ENCODE data around the gene AHCYL2. TPM values are rescaled to one million over a fixed set of nuclear protein-coding genes. Genes with fewer than 3 reads are reported as not detected.
"Not testable (repeated sequence)": the region's sequence is repeated elsewhere in the genome, so short reads cannot be mapped to it uniquely, and the experiment has no call there.

AHCYL2 gene
- total and polyA plus RNA-seq, 7 experiments from 2014 or later, result 8.6 to 22.2 (median 20.1) TPM

DNA sequence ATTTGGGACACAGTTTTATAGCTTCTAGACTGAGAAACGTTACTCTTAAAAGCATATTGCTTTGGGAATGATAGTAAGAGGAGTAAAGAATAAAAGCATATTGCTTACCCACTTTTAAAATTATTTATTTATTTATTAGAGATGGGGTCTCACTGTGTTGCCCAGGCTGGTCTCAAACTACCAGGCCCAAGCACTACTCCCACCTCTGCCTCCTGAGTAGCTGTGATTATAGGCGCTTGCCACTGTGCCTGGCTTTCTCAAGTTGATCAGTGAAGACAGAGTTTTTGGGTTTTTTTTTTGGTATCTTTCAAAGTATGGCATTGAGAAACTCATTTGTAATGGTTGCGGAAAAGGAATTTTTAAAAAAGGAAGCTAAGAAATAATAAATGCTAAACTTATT, 68.0 kb downstream of the AHCYL2 start:
- Mint-ChIP-seq H3K27ac (no peak overlapping the region), H3K4me3 (no peak overlapping the region), H3K36me3 (peaks cover 0 to 11% (median 0%) of the 10 kb centered on the region in 5 donors), H3K4me1 (peaks cover 0 to 6% (median 0%) of the 10 kb centered on the region in 7 donors), H3K27me3 (no peaks in the 10 kb centered on the region), H3K9me3 (no peaks in the 10 kb centered on the region)
- intact Hi-C loops (cut with micrococcal nuclease), result no loop called here
- DNase-seq, result no peak
- H3K27me3 ChIP-seq (ENCODE audit: control insufficient read depth in 2 of 2, insufficient read depth in 2 of 2, low read length in 2 of 2), result no peaks in the 10 kb centered on the region
- ChIA-PET CTCF (interaction anchor here (0.9 kb wide), 1 partner anchor 75 kb away, joined by 4 read pairs; no protein-coding TSS in a partner anchor), POLR2A (no interaction called here)
- H3K4me3 ChIP-seq (ENCODE audit: low read length), result no peak overlapping the region
- no peak for ATAC-seq
- no peak overlapping the region for H3K27ac ChIP-seq (ENCODE audit: low read depth, low read length)
- H3K36me3 ChIP-seq (ENCODE audit: control insufficient read depth in 2 of 3, insufficient read depth in 3 of 3, low read length in 3 of 3), result no peaks in the 10 kb centered on the region
- H3K4me1 ChIP-seq (ENCODE audit: control insufficient read depth in 2 of 2, insufficient read depth in 2 of 2, low read length in 2 of 2), result no peaks in the 10 kb centered on the region
- H3K9me3 ChIP-seq (ENCODE audit: control insufficient read depth in 2 of 3, low read length in 3 of 3), result no peaks in the 10 kb centered on the region

DNA sequence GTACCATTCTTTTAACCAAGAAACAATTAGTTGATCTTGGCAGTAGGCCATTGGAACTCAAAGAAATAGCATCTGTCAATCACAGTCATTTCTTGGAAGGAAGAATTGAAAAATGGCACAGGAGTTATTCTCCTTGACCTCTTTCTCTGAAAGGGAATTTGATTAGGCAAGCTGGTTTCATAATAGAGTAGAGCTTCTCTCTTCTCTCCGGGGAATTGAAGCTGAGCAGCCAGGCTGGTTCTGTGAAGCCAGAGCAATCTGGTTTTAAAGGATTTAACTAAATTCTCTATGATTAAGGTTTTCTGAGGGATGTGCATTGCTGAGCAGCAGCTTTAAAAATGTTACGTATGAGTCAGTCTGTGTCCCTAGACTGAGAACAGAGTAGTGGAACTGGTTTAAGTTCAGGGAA, 70.2 kb downstream of the AHCYL2 start:
- Histone ChIP-seq H3K9me3 (ENCODE audit: control insufficient read depth in 2 of 3, low read length in 3 of 3) (no peaks in the 10 kb centered on the region), H3K27me3 (ENCODE audit: control insufficient read depth in 2 of 2, insufficient read depth in 2 of 2, low read length in 2 of 2) (no peaks in the 10 kb centered on the region), H3K36me3 (ENCODE audit: control insufficient read depth in 2 of 3, insufficient read depth in 3 of 3, low read length in 3 of 3) (no peaks in the 10 kb centered on the region), H3K4me1 (ENCODE audit: control insufficient read depth in 2 of 2, insufficient read depth in 2 of 2, low read length in 2 of 2) (no peaks in the 10 kb centered on the region), H3K27ac (ENCODE audit: low read depth, low read length) (no peak overlapping the region), H3K4me3 (ENCODE audit: low read length) (no peak overlapping the region)
- CTCF ChIA-PET, result interaction anchor here (0.9 to 5.8 kb wide), 2 partner anchors 76 to 131 kb away, joined by 3 to 71 read pairs; no protein-coding TSS in a partner anchor
- ATAC-seq (no peak), DNase-seq (no peak)
- H3K36me3 Mint-ChIP-seq, result peaks cover 0 to 6% (median 0%) of the 10 kb centered on the region in 5 donors
- peak overlapping the region in 1 of 9 donors; percentile 22 for H3K27ac Mint-ChIP-seq
- peaks cover 0 to 6% (median 0%) of the 10 kb centered on the region in 7 donors for H3K4me1 Mint-ChIP-seq
- H3K27me3 Mint-ChIP-seq, result no peaks in the 10 kb centered on the region
- H3K9me3 Mint-ChIP-seq, result no peaks in the 10 kb centered on the region
- POLR2A ChIA-PET, result interaction anchor here (0.6 kb wide), 1 partner anchor 102 kb away, joined by 3 read pairs; no protein-coding TSS in a partner anchor
- H3K4me3 Mint-ChIP-seq, result no peak overlapping the region
- intact Hi-C loops (cut with micrococcal nuclease), result no loop called here

GRCh38 chr7:129298268-129298893, 73.6 kb downstream of the AHCYL2 start:
- peak in 7 of 9 donors; percentile 15 to 53 (median 37) for DNase-seq
- POLR2A ChIA-PET, result no interaction called here
- Mint-ChIP-seq H3K27ac (no peak overlapping the region), H3K27me3 (peaks cover 0 to 5% (median 0%) of the 10 kb centered on the region in 5 donors), H3K4me1 (peaks cover 0 to 14% (median 8%) of the 10 kb centered on the region in 7 donors), H3K36me3 (peaks cover 0 to 22% (median 13%) of the 10 kb centered on the region in 5 donors), H3K4me3 (no peak overlapping the region), H3K9me3 (peaks cover 0 to 4% (median 0%) of the 10 kb centered on the region in 11 donors)
- no peaks in the 10 kb centered on the region for H3K4me1 ChIP-seq (ENCODE audit: control insufficient read depth in 2 of 2, insufficient read depth in 2 of 2, low read length in 2 of 2)
- CTCF ChIA-PET, result interaction anchor here (0.8 to 5.8 kb wide), 16 partner anchors 8 to 173 kb away, joined by 3 to 71 read pairs (median 3); no protein-coding TSS in a partner anchor
- H3K9me3 ChIP-seq (ENCODE audit: control insufficient read depth in 2 of 3, low read length in 3 of 3), result no peaks in the 10 kb centered on the region
- H3K36me3 ChIP-seq (ENCODE audit: control insufficient read depth in 2 of 3, insufficient read depth in 3 of 3, low read length in 3 of 3), result no peaks in the 10 kb centered on the region
- ATAC-seq, result no peak
- H3K27ac ChIP-seq (ENCODE audit: low read depth, low read length), result no peak overlapping the region
- no peaks in the 10 kb centered on the region for H3K27me3 ChIP-seq (ENCODE audit: control insufficient read depth in 2 of 2, insufficient read depth in 2 of 2, low read length in 2 of 2)
- H3K4me3 ChIP-seq (ENCODE audit: low read length), result no peak overlapping the region
- intact Hi-C loops (cut with micrococcal nuclease), result loop anchor here (1.0 kb wide), 3 partner anchors 27 to 80 kb away; no protein-coding TSS in a partner anchor

DNA sequence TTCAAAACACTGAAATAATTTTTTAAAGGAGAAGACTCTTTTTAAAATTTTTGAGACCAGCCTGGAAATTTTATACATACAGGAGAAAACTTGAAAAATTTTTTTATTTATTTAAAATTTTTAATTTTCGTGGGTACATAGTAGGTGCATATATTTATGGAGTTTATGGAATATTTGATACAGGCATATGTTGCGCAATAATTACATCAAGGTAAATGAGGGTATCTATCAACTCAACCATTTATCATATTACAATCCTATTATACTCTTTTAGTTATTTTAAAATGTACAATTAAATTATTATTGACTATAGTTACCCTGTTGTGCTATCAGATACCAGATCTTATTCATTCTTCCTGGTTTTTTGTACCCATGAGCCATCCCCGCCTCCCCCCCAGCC, 75.1 kb downstream of the AHCYL2 start:
- intact Hi-C loops (cut with micrococcal nuclease), result no loop called here
- Histone ChIP-seq H3K4me3 (ENCODE audit: low read length) (no peak overlapping the region), H3K36me3 (ENCODE audit: control insufficient read depth in 2 of 3, insufficient read depth in 3 of 3, low read length in 3 of 3) (no peaks in the 10 kb centered on the region), H3K9me3 (ENCODE audit: control insufficient read depth in 2 of 3, low read length in 3 of 3) (no peaks in the 10 kb centered on the region), H3K4me1 (ENCODE audit: control insufficient read depth in 2 of 2, insufficient read depth in 2 of 2, low read length in 2 of 2) (no peaks in the 10 kb centered on the region), H3K27ac (ENCODE audit: low read depth, low read length) (no peak overlapping the region), H3K27me3 (ENCODE audit: control insufficient read depth in 2 of 2, insufficient read depth in 2 of 2, low read length in 2 of 2) (no peaks in the 10 kb centered on the region)
- peaks cover 0 to 16% (median 0%) of the 10 kb centered on the region in 11 donors for H3K9me3 Mint-ChIP-seq
- H3K36me3 Mint-ChIP-seq, result peaks cover 4 to 36% (median 27%) of the 10 kb centered on the region in 5 donors
- H3K4me3 Mint-ChIP-seq, result no peak overlapping the region
- CTCF ChIA-PET, result no interaction called here
- no peak for DNase-seq
- no peak for ATAC-seq
- POLR2A ChIA-PET, result no interaction called here
- H3K27ac Mint-ChIP-seq, result no peak overlapping the region
- H3K27me3 Mint-ChIP-seq, result peaks cover 0 to 5% (median 0%) of the 10 kb centered on the region in 5 donors
- H3K4me1 Mint-ChIP-seq, result peaks cover 0 to 14% (median 11%) of the 10 kb centered on the region in 7 donors

GRCh38 chr7:129300299-129300698, 75.5 kb downstream of the AHCYL2 start:
- not testable (repeated sequence) for H3K4me1 ChIP-seq (ENCODE audit: control insufficient read depth in 2 of 2, insufficient read depth in 2 of 2, low read length in 2 of 2)

GRCh38 chr7:129307592-129307991, 82.8 kb downstream of the AHCYL2 start:
- no peak overlapping the region for H3K4me3 Mint-ChIP-seq
- Histone ChIP-seq H3K27ac (ENCODE audit: low read depth, low read length) (no peak overlapping the region), H3K4me3 (ENCODE audit: low read length) (no peak overlapping the region), H3K36me3 (ENCODE audit: control insufficient read depth in 2 of 3, insufficient read depth in 3 of 3, low read length in 3 of 3) (no peaks in the 10 kb centered on the region), H3K27me3 (ENCODE audit: control insufficient read depth in 2 of 2, insufficient read depth in 2 of 2, low read length in 2 of 2) (no peaks in the 10 kb centered on the region), H3K9me3 (ENCODE audit: control insufficient read depth in 2 of 3, low read length in 3 of 3) (no peaks in the 10 kb centered on the region), H3K4me1 (ENCODE audit: control insufficient read depth in 2 of 2, insufficient read depth in 2 of 2, low read length in 2 of 2) (no peaks in the 10 kb centered on the region)
- DNase-seq (no peak), ATAC-seq (no peak)
- H3K9me3 Mint-ChIP-seq, result peaks cover 0 to 16% (median 3%) of the 10 kb centered on the region in 11 donors
- H3K27me3 Mint-ChIP-seq, result no peaks in the 10 kb centered on the region
- ChIA-PET POLR2A (no interaction called here), CTCF (interaction anchor here (0.9 kb wide), 1 partner anchor 89 kb away, joined by 3 read pairs; no protein-coding TSS in a partner anchor)
- no peak overlapping the region for H3K27ac Mint-ChIP-seq
- H3K4me1 Mint-ChIP-seq, result peaks cover 0 to 30% (median 18%) of the 10 kb centered on the region in 7 donors
- intact Hi-C loops (cut with micrococcal nuclease), result no loop called here
- peaks cover 4 to 57% (median 48%) of the 10 kb centered on the region in 5 donors for H3K36me3 Mint-ChIP-seq

More at GRCh38 chr7:129300299-129300698, 75.5 kb downstream of the AHCYL2 start:
- ATAC-seq; CTCF ChIA-PET; H3K4me3 Mint-ChIP-seq; DNase-seq; intact Hi-C loops (cut with micrococcal nuclease); H3K27ac ChIP-seq (ENCODE audit: low read depth, low read length); POLR2A ChIA-PET; H3K4me3 ChIP-seq (ENCODE audit: low read length); H3K36me3 ChIP-seq (ENCODE audit: control insufficient read depth in 2 of 3, insufficient read depth in 3 of 3, low read length in 3 of 3); H3K27ac Mint-ChIP-seq; H3K27me3 ChIP-seq (ENCODE audit: control insufficient read depth in 2 of 2, insufficient read depth in 2 of 2, low read length in 2 of 2); H3K27me3 Mint-ChIP-seq; H3K9me3 ChIP-seq (ENCODE audit: control insufficient read depth in 2 of 3, low read length in 3 of 3): not testable (repeated sequence)
- Mint-ChIP-seq H3K9me3 (peaks cover 0 to 16% (median under 1%) of the 10 kb centered on the region in 11 donors), H3K4me1 (peaks cover 0 to 14% (median 11%) of the 10 kb centered on the region in 7 donors), H3K36me3 (peaks cover 4 to 38% (median 29%) of the 10 kb centered on the region in 5 donors)

All from naive thymus-derived CD4-positive, alpha-beta T cell (primary cell).